Ovary (tissue), 3 donors: ENCODE data around the gene ALDH1L2.

ENCODE experiments used
- CTCF ChIP-seq, 3 donors: fragments of 450-650 bp in 2 of 3; fragments of 200-600 bp in 1 of 3; IDR thresholded peaks; one replicate each; pipeline versions ENCODE4 v1.5.1 to v1.8.0; 2016 to 2022; ENCODE audit warnings: antibody characterized with exemption in 3 of 3, mild to moderate bottlenecking in 1 of 3
- EP300 ChIP-seq: sonication (generic); formaldehyde crosslinking; IDR thresholded peaks from one replicate; pipeline ENCODE4 v1.6.1; 2017; ENCODE audit warnings: antibody characterized with exemption
- POLR2A ChIP-seq: fragments of 450-650 bp; IDR thresholded peaks from one replicate; pipeline ENCODE4 v1.6.1; 2017; ENCODE audit warnings: antibody characterized with exemption, mild to moderate bottlenecking, moderate library complexity
- donor health status: DM: no; HTN: no; CAD: no.

- no peak for TF ChIP-seq POLR2A
- TF ChIP-seq EP300, result no peak
- no peak for TF ChIP-seq CTCF (IDR thresholded peaks at IDR 0.05)
These were observed 51.4 kb downstream of the ALDH1L2 start for GRCh38 chr12:105032703-105033357.
